Measurements from ENCODE around the gene ALOX12. TPM values are rescaled to one million over a fixed set of nuclear protein-coding genes. Genes with fewer than 3 reads are reported as not detected.
A peak's percentile ranks its signal among the peaks of the same experiment; 100 is the strongest.

The ALOX12 gene
- total RNA-seq, 1 donor from 2014 or later = not detected

DNA sequence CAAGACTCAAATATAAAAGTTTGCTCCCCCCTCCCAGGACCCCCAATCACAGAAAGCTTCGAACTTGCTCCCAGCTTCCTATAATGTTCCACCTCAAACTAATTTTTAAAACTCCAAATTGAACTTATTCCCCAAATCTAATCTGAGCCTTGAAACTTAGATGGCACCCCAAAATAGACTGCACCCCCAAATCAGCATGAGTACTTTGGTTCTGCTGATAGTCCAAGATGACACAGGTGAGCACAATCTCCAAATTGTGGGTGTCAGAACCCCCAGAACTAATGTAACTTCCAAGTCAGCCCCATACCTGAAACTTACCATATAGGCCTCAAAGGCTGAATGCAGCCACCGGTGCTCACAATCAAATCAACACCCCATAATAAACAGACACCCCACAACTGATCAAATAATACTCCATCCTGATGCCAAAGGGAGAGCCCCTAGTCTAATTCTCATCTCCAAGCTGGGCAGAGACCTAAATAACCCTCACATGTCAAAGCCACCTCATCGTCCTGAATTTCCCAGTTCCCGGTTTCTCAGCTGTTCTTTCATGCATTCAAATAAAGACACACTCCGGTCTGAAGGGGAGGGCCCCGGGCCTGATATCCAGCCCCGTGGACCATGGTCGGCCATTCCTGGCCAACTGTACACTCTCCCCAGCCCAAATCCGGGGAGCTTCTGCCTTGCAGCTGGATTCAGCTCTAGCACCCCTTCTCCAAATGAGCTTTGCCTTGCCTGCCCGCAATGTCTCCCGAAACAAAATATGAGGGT, 25.2 kb downstream of the ALOX12 start:
- DNase-seq (ENCODE audit: extremely low read depth, low read depth, low spot score) = no peak

DNA sequence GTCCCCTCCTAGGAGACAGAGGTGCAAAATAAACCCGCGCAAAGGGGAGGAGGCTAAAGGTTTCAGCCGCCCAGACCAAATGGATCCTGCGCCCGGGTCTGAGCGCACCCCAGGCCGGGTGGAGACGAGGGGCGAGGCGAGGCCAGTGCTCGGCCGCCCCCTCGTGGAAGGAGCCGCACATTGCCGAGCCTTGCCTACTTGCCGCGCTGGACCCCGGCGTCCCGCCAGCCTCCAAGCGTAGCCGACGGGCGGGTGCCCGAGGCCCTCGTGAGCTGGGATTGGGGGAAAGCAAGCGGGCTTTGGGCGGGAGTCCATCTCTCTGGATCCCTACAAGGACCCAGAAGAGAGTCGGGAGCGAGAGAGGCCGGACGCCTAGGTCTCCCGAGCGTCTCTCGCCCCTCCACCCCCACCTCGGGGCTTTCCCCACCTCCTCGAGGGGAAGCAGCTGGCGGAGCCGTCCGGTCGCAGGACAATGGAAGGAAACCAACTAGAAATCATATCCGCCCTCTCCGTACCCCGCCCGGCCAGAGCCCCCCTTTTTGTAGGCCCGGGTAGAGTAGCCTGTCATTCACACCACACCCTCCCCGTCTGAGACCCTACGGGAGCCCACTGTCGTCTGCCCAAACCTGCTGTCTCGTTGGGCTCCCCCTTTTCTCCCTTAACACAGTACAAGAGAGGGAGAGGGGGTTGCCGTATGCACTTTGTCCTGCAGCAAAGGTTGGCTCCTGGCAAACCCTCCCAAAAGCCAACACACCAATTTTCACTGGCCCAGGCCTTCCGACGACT, 26.3 kb downstream of the ALOX12 start:
- peak; percentile 69 for DNase-seq (ENCODE audit: extremely low read depth, low read depth, low spot score)

DNA sequence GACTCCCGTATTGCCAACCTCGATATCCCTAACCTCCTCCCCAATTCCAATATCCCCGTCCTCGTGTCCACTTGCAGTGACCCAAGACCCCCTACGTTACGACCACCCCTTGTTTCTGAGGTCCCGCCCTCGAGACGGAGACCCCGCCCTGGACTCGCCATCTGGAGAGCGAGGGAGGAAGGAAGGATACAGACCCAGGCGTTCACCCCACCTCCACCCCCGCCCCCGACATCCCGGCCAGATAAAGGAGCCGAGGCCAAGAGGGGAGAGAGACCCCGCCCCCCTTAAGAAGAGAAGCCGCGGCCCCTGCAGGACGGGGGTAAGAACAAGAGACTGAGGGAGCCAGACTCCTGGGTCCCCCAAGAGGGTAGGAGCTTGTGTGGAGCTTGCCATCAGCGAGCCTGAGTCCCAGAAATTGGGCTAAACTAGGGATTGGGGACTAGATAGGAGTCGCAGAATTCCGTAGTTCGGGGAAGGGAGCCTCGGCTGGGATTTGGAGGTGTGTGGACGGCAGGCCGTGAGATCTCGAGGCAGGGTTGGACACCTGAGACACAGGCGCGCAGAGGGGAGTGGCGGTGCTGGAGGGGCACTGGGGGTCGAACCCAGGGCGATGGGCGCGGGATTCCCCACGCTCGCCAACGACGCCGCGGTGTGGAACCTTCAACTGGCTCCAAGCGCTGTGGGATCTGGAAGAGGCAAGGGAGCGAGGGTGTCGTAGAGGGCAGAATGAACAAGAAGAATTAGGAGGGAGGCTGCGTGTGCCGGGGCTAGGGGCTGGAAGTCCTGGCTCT, 27.1 kb downstream of the ALOX12 start, which contains the start of gene BCL6B:
Gene BCL6B, plus strand, starts transcription at position 270 of the 791 bp plus-strand sequence. CDS start 622 bp downstream, outside the sequence.
- no peak for DNase-seq (ENCODE audit: extremely low read depth, low read depth, low spot score)

DNA sequence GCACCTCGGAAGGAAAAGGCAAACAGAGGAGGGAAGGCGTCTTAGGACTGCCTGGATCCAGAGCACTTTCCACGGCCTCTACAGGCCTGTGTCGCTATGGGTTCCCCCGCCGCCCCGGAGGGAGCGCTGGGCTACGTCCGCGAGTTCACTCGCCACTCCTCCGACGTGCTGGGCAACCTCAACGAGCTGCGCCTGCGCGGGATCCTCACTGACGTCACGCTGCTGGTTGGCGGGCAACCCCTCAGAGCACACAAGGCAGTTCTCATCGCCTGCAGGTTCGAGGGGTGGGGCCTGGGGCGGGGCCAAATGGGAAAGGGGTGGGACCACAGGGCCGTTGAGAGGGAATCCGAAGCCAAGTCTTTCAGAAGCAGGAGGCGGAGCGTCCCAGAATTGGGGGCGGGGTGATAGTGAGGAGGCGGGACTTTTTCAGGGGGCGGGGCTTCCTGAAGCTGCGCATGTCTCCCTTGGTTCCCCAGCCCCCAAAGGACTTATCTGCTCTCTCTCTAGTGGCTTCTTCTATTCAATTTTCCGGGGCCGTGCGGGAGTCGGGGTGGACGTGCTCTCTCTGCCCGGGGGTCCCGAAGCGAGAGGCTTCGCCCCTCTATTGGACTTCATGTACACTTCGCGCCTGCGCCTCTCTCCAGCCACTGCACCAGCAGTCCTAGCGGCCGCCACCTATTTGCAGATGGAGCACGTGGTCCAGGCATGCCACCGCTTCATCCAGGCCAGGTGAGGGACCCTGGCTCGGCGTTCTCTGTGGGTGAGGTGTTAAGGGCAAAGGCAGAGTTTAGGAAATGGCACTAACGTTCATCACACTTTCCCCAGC, 27.9 kb downstream of the ALOX12 start:
- peak; percentile 84 for DNase-seq (ENCODE audit: extremely low read depth, low read depth, low spot score)

DNA sequence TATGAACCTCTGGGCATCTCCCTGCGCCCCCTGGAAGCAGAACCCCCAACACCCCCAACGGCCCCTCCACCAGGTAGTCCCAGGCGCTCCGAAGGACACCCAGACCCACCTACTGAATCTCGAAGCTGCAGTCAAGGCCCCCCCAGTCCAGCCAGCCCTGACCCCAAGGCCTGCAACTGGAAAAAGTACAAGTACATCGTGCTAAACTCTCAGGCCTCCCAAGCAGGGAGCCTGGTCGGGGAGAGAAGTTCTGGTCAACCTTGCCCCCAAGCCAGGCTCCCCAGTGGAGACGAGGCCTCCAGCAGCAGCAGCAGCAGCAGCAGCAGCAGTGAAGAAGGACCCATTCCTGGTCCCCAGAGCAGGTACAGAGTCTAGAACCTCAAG, 28.5 kb downstream of the ALOX12 start:
- no peak for DNase-seq (ENCODE audit: extremely low read depth, low read depth, low spot score)

DNA sequence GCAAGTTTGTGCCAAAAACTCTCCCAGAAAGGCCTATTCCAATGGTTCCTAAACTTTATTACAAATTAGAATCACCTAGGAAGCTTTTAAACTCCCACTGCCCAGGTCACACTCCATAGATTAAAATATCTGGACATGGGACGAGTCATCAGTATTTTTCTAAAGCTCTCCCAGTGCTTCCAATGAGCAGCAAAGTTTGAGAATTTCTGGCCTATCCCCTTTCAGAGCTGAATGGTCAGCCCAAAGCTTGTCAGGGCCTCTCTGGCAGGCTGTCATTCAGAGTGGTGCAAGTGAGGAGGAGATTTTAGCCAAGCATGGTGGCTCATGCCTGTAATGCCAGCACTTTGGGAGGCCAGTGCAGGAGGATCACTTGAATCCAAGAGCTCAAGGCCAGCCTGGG, 29.4 kb downstream of the ALOX12 start:
- DNase-seq (ENCODE audit: extremely low read depth, low read depth, low spot score) = no peak

DNA sequence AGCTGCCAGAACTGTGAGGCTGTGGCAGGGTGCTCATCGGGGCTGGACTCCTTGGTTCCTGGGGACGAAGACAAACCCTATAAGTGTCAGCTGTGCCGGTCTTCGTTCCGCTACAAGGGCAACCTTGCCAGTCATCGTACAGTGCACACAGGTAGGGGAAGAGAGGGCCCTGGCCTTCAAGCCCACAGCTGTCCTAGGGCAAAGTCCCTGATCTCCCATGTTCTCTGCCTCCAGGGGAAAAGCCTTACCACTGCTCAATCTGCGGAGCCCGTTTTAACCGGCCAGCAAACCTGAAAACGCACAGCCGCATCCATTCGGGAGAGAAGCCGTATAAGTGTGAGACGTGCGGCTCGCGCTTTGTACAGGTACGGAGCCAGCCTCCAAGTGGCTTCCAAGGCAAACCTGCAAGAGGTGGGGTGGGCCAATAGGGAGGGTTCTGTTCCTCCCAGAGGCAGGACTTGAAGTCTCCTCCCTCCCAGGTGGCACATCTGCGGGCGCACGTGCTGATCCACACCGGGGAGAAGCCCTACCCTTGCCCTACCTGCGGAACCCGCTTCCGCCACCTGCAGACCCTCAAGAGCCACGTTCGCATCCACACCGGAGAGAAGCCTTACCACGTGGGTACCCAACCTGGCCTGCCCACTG, 30.7 kb downstream of the ALOX12 start:
- DNase-seq (ENCODE audit: extremely low read depth, low read depth, low spot score) = no peak

DNA sequence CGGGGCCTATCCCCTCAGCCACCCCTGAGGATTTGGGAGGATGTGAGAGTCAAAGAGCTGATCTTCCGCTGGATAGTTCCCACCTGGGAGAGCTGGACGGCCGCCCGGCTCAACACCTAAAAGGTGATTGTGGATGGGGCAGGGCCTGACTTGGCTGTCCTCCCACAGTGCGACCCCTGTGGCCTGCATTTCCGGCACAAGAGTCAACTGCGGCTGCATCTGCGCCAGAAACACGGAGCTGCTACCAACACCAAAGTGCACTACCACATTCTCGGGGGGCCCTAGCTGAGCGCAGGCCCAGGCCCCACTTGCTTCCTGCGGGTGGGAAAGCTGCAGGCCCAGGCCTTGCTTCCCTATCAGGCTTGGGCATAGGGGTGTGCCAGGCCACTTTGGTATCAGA, 31.5 kb downstream of the ALOX12 start:
- no peak for DNase-seq (ENCODE audit: extremely low read depth, low read depth, low spot score)

DNA sequence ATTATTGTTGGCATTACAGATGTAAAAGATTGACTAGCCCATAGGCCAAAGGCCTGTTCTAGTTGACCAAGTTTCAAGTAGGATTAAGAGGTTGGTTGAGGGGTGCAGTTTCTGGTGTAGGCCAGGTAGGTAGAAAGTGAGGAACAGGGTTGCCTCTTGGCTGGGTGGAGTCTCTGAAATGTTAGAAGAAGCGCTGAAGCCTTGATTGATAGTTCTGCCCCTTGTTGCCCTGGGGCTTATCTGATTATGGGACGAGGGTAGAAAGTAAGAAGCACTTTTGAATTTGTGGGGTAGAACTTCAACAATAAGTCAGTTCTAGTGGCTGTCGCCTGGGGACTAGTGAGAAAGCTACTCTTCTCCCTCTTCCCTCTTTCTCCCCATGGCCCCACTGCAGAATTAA, 33.2 kb downstream of the ALOX12 start:
- no peak for DNase-seq (ENCODE audit: extremely low read depth, low read depth, low spot score)

DNA sequence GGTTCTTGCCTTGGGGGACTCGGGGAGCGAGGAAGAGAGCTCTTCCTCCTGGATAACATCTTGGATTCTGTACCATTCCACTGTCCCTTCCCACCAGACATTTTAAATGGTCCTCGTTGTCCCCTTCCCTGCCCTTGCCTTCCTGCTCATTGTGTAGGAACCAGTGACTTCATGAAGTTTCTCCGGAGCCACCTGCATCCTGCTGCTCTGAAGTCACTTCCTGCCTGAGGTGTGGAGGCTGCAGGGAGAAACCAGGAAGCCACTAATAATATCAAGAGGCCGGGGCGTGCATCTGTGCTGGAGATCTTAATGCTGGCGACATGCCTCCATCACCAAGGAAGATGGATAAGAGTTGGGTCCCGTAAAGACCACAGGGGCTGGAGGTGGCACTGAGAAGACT, 33.8 kb downstream of the ALOX12 start:
- peak; percentile 65 for DNase-seq (ENCODE audit: extremely low read depth, low read depth, low spot score)

DNA sequence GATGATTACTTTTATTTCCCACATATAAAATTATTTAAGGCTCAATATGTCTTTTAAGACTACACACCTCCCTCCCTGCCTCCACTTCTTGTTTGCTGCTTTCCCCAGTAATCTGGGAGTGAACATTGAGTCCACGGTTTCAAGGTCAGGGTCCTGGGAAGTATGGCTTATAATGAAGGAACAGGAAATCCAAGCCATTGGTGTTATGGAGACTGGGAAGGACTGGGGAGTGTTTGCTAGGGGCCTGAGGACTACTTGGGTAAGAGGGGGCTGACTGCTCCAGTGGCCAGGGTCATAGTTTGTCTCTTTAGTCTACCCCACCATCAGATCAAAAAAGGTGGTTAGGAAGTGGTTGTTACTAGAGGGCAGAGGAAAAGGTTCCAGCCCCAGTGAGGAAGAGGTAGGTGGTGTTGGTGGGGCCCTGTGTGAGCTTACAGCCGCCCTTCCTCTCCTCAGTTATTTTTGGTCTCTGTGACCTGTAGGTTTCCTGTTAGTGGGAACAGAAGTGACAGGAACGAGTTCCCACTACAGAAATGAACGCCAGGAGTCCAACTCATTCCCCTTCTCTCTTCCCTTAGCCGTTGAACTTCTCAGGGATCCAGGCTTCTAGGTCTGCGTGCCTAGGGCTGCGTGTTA, 39.2 kb downstream of the ALOX12 start:
- peak; percentile 58 for DNase-seq (ENCODE audit: extremely low read depth, low read depth, low spot score)

DNA sequence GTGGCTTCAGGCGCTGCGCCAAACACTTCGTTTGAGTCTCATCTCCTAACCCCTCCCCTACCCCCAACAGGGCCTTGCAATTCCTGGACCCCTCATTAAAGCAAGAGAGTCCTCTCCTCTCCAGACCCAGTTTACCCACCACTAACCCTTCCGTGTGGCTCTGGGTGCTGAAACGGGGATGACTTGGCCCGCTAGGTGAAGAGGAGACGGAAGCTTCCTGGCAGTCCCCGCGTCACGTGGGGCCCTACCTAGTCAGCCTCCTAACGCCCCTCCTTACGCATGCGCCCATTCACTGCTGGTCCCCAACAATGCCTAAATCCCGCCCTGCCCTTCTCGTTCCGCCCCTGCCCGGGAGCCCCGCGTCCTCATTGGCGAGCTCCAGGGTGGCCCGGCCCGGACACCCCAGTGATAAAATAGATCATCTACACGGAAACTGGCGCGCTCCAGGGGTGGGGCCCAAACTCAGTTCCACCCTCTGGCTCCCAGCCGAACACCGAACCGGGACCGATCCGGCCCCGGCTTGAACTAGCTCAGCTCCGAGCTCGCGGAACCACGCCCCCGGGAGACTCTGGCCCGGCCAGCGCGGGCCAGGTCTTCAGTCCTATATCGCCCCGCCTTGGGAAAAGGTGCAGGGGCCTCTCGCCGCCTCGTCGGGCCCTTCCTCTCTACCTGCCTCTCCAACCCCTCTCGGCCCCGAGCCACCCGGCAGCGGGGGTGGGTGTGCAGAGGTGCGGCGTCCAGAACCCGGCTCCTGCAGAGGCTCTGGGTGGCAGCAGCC, 39.9 kb downstream of the ALOX12 start, which contains the start of gene SLC16A13:
Gene SLC16A13, plus strand, starts transcription at position 425 of the 778 bp plus-strand sequence. CDS start 368 bp downstream, outside the sequence.
- peak; percentile 81 for DNase-seq (ENCODE audit: extremely low read depth, low read depth, low spot score)

DNA sequence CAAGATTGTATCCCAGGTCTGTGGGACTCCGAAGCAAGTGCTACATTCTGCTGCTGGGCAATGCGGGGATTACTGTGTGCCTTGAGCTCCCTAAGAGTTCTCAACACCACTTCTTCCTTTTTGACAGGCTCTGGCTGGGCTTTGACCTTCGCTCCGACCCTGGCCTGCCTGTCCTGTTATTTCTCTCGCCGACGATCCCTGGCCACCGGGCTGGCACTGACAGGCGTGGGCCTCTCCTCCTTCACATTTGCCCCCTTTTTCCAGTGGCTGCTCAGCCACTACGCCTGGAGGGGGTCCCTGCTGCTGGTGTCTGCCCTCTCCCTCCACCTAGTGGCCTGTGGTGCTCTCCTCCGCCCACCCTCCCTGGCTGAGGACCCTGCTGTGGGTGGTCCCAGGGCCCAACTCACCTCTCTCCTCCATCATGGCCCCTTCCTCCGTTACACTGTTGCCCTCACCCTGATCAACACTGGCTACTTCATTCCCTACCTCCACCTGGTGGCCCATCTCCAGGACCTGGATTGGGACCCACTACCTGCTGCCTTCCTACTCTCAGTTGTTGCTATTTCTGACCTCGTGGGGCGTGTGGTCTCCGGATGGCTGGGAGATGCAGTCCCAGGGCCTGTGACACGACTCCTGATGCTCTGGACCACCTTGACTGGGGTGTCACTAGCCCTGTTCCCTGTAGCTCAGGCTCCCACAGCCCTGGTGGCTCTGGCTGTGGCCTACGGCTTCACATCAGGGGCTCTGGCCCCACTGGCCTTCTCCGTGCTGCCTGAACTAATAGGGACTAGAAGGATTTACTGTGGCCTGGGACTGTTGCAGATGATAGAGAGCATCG, 42.4 kb downstream of the ALOX12 start:
- DNase-seq (ENCODE audit: extremely low read depth, low read depth, low spot score) = no peak

DNA sequence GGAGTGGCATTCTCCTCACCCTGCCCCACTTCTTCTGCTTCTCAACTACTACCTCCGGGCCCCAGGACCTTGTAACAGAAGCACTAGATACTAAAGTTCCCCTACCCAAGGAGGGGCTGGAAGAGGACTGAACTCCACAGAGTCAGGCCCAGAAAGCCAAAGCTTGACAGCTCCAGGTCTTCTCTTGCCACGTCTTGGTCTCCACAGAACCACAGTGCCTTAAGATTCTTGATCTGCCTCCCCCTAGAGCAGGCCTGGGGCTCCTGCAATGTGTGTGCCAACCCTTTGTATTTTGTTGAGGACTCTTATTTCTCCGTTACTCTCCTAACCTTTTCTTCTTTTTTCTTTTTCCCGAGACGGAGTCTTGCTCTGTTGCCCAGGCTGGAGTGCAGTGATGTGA, 44.0 kb downstream of the ALOX12 start:
- DNase-seq (ENCODE audit: extremely low read depth, low read depth, low spot score) = no peak

DNA sequence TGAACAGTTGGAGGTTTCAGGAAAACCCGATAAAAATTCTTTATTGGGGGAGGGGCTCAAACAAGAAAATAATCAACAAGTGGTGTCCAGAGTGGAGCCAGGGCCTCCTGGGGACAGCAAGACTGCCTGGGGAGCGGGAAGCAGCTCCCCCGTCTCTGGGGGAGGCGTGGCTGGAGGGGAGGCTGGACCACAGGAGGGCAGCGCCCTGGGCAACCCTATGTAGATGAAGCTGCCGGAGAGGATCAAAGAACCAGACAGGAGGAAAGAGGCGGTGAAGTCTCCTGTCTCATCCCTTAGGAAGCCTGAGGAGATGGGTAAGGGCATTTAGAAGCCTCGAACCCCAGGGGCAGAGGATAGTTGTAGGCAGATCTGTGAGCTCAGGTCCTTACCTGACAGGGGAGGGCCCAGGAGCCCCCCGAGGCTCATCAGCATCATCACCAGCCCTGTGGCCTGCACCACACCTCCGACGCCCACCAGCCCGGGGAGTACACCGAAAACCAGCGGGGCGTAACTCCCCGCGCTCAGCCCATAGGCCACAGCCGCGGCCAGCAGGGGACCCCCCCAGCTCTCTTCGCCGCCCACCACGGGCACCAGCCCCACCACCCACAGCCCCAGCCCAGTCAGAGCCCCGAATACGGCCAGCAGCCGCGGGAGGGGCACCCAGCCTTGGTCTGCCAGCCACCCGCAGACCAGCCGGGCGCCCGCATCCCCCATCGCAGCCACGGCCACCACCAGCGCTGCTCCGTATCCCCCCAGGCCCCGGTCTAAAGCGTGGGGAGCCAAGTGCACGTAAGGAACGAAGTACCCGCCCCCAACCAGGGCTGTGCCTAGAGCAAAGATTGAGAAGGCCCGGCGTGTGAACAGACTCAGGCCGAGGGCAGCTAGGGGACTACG, 46.0 kb downstream of the ALOX12 start:
- no peak for DNase-seq (ENCODE audit: extremely low read depth, low read depth, low spot score)

DNA sequence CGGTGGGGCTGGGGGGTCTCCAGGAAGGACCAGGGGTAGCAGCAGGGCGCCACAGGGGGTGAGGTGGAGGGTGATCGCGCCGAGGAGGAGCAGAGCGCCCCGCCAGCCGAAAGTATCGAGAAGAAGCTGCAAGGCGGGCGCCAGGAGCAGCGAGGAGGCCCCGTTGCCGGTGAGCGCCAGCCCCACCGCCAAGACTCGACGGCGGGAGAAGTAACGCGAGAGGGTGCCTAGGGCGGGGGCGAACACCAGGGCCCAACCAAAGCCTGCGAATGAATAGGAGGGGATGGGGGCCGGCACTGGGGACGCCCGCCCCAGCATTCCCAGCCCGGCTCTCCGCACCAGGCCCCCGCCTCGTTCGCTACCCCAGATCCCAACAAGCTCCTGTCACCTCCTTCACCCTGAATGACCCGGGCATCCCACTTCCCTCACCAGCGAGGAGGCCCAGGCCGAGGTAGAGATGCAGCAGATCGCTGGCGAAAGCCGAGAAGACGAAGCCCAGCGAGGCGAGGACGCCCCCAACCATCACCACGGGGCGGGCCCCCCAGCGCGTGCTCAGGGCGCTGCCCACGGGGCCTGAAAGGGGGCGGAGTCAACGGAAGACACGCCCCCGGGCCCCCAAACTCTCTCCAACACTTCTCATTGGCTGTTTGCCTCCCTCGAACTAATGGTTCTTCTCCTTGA, 46.8 kb downstream of the ALOX12 start:
- DNase-seq (ENCODE audit: extremely low read depth, low read depth, low spot score) = no peak

Data from glomerular endothelial cell (primary cell).